ENCODE data around the gene BAIAP3. TPM values are rescaled to one million over a fixed set of nuclear protein-coding genes. Genes with fewer than 3 reads are reported as not detected.

The BAIAP3 gene
- total and polyA plus RNA-seq, 10 of the 15 experiments (the other 5 are each of a cell fraction or from before 2014, with no cell fraction given): 0.03 to 0.56 (median 0.17) TPM; not detected in 3

DNA sequence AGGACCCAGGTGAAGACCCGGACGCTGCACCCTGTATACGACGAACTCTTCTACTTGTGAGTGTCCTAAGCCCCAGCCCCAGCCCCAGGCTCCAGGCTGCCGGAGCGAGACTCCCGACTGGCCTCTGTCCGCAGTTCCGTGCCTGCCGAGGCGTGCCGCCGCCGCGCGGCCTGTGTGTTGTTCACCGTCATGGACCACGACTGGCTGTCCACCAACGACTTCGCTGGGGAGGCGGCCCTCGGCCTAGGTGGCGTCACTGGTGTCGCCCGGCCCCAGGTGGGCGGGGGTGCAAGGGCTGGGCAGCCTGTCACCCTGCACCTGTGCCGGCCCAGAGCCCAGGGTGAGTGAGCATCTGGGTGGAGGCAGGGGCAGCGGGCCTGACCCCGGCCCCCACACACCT lies 14.5 kb downstream of the BAIAP3 start (continued):
- no peak for TF ChIP-seq BACH1 (IDR thresholded peaks at IDR 0.05; ENCODE audit: borderline replicate concordance)
- TF ChIP-seq, protein P1, sequence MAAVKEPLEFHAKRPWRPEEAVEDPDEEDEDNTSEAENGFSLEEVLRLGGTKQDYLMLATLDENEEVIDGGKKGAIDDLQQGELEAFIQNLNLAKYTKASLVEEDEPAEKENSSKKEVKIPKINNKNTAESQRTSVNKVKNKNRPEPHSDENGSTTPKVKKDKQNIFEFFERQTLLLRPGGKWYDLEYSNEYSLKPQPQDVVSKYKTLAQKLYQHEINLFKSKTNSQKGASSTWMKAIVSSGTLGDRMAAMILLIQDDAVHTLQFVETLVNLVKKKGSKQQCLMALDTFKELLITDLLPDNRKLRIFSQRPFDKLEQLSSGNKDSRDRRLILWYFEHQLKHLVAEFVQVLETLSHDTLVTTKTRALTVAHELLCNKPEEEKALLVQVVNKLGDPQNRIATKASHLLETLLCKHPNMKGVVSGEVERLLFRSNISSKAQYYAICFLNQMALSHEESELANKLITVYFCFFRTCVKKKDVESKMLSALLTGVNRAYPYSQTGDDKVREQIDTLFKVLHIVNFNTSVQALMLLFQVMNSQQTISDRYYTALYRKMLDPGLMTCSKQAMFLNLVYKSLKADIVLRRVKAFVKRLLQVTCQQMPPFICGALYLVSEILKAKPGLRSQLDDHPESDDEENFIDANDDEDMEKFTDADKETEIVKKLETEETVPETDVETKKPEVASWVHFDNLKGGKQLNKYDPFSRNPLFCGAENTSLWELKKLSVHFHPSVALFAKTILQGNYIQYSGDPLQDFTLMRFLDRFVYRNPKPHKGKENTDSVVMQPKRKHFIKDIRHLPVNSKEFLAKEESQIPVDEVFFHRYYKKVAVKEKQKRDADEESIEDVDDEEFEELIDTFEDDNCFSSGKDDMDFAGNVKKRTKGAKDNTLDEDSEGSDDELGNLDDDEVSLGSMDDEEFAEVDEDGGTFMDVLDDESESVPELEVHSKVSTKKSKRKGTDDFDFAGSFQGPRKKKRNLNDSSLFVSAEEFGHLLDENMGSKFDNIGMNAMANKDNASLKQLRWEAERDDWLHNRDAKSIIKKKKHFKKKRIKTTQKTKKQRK (IDR thresholded peaks at IDR 0.05; ENCODE audit: low read depth, low read length): no peak
- TF ChIP-seq PML (IDR thresholded peaks at IDR 0.05; ENCODE audit: low read length): no peak
- TF ChIP-seq CHD1 (IDR thresholded peaks at IDR 0.05; ENCODE audit: low read depth, low read length): no peak
- no peak for TF ChIP-seq MXI1 (IDR thresholded peaks at IDR 0.05; ENCODE audit: low read depth, low read length)

DNA sequence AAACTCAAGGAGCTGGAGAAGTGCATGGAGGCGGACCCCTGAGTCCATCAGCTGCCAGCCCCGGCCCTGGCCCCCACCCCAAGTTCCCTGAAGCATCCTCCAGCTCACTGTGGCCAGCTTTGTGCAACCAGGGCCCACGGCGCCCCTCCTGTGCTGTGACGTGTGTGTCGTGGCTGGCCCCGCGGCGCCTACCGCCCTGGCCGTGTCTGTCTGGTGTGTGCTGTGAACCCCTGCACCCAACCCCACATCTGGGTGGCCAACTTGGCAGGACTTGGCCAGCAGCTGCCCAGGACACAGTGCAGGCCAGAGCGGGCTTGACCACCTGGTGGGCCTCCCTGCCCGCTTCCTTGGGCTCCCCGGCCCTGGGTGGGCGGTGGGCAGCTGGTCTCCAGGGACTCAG lies 15.0 kb downstream of the BAIAP3 start:
- TF ChIP-seq NFXL1 (IDR thresholded peaks at IDR 0.05; ENCODE audit: borderline replicate concordance) (no peak), ZNF274 (IDR thresholded peaks at IDR 0.05; ENCODE audit: insufficient read depth, insufficient read length) (no peak), SP1 (IDR thresholded peaks at IDR 0.05; ENCODE audit: low read depth, low read length) (no peak)
- 79% methylated on average over 15 of the region's 15 CpGs for WGBS (ENCODE audit: insufficient coverage, insufficient replicate concordance, low lambda C conversion rate, missing lambda C conversion rate)
- Histone ChIP-seq H3K27ac (ENCODE audit: control insufficient read depth, insufficient read depth) (no peak overlapping the region), H3K4me3 (no peak overlapping the region), H3K27me3 (replicated peaks in 1 of 2; ENCODE audit: control insufficient read depth in 2 of 2, insufficient read depth in 2 of 2, low read length in 1 of 2) (no peaks in the 10 kb centered on the region), H3K4me1 (ENCODE audit: control insufficient read depth, insufficient read depth, low read length) (peaks cover 8% of the 10 kb centered on the region), H3K9ac (ENCODE audit: control insufficient read depth, insufficient read depth, low read length) (no peak overlapping the region), H3K4me2 (ENCODE audit: control insufficient read depth, insufficient read depth) (no peak overlapping the region), H3K79me2 (ENCODE audit: control insufficient read depth, insufficient read depth, low read length) (peaks cover 26% of the 10 kb centered on the region), H2AFZ (ENCODE audit: control insufficient read depth, low read depth, low read length) (no peak overlapping the region), H4K20me1 (ENCODE audit: control insufficient read depth, insufficient read depth) (no peaks in the 10 kb centered on the region), H3K9me3 (replicated peaks; ENCODE audit: control insufficient read depth, insufficient read depth, low read length) (no peaks in the 10 kb centered on the region), H3K36me3 (ENCODE audit: control insufficient read depth in 2 of 2, insufficient read depth in 2 of 2, low read length in 1 of 2) (peaks cover 0 to 6% of the 10 kb centered on the region in 2 experiments; a peak in 3 of 4 replicates)
- intact Hi-C loops (cut with micrococcal nuclease; ENCODE audit: unreplicated experiment) (no loop called here), in situ Hi-C loops (cut with MboI) (no loop called here)
- CTCF ChIA-PET: no interaction called here
- RAD21 ChIA-PET (ENCODE audit: unreplicated experiment): no interaction called here
- FAIRE-seq (no peak), ATAC-seq (no peak), DNase-seq (ENCODE audit: low read depth, low spot score) (no peak)
- BruUV-seq (replicated peaks): no TSS peak
- SMC1A ChIA-PET (ENCODE audit: uncharacterized antibody, unreplicated experiment): no interaction called here
- POLR2A ChIA-PET: no interaction called here
